Frontal cortex (tissue), 4 donors: ENCODE results near the gene CAV1. TPM values are rescaled to one million over a fixed set of nuclear protein-coding genes. Genes with fewer than 3 reads are reported as not detected.
"Not testable (repeated sequence)": the region's sequence is repeated elsewhere in the genome, so short reads cannot be mapped to it uniquely, and the experiment has no call there.

Source experiments
- DNase-seq, 2 donors: peaks; one replicate each; pipeline ENCODE4 v3.0.0; 2012; ENCODE audit warnings: low spot score in 2 of 2
- FAIRE-seq: peaks from 2 replicates; lab custom pipeline; 2012; peaks lifted over from hg19 to GRCh38; lab: Jason Lieb, UNC
- total RNA-seq: library from RNA; depleted of rRNA; stranded (reverse); fragments of >200 nt; gene quantifications from one replicate; pipeline ENCODE4 v1.2.3, GENCODE V29; 2014
- donor health status: control.
- donor health status: control.
- donor health status: control.

The CAV1 gene
- total RNA-seq = 17.5 TPM

- DNase-seq (peak; percentile 60), FAIRE-seq (no peak)
Observed at GRCh38 chr7:116524609-116525297, at the start of gene CAV1. Gene CAV1, plus strand, starts transcription at chr7:116525036. Its CDS starts 27 bp downstream, at chr7:116525063.

DNA sequence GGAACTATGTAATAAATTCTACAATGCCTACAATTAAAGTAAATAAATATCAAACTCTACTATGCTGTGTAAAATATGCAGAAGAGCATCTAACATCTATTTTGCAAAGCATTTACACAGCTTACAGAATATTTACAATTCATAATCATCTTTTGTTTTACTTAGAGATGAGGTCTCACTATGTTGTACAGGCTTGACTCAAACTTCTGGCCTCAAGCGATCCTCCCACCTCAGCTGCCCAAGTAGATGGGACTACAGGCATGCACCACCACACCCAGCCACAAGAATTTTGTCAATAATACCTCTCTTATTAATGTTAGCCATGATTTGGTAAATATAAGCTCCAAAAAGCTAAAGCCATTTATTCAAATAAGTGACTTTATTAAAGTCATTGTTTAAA lies 47.2 kb upstream of the CAV1 start:
- FAIRE-seq (no peak), DNase-seq (no peak)

GRCh38 chr7:116478834-116479233 lies 46.0 kb upstream of the CAV1 start:
- DNase-seq (no peak), FAIRE-seq (no peak)

DNA sequence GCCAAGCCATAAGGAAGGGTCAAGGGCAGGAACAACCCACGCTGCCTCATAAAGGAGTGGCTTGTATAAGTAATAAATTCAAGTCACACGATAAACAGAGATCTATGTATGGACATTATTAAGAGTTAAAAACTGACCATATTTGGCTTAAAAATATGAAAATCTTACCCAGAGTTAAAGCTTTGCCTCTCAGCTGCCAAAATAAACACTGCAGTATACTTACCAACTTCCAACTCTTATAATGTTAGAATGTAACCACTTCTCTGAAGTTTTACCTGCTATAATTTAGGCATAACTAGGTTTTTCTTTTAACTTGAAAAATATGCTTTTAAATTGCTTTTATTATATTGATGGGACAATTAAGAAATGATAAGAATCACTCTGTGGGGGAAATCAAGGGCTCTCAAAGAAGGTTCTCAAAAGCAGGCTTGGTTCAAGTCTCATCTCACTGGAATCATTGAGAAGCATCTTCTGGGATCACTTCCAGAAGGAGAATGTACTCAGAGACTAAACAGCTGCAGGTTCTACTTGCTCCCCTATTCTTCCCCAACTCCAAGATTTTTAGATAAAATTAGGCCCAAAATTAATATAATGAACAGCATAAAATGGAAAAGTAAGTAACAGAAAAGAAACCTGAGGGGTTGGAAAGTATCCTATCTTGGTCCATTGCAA lies 41.4 kb upstream of the CAV1 start:
- FAIRE-seq (no peak), DNase-seq (no peak)

- DNase-seq, FAIRE-seq: not testable (repeated sequence)
Observed at GRCh38 chr7:116484389-116484788, 40.4 kb upstream of the CAV1 start.

GRCh38 chr7:116487907-116488521 lies 36.8 kb upstream of the CAV1 start:
- FAIRE-seq (no peak), DNase-seq (no peak)

DNA sequence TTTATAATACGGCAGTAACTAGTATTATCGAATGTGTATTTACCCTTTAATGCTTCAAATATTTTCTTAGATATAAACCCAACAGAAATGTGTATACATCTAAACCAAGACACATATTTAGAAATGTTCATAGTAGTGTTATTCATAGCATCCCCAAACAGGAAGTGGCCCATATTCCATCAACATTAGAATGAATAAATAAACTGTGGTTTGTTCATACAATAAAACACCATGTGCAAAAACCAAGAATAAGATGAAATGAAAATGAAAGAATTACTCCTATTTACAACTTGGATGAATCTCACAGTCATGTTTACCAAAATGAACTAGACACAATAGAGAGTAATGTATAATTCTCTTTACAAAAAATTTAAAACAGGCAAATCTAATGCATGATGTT lies 34.5 kb upstream of the CAV1 start:
- DNase-seq = no peak
- FAIRE-seq = no peak

GRCh38 chr7:116491887-116492653 lies 32.8 kb upstream of the CAV1 start:
- DNase-seq = no peak
- FAIRE-seq = no peak

DNA sequence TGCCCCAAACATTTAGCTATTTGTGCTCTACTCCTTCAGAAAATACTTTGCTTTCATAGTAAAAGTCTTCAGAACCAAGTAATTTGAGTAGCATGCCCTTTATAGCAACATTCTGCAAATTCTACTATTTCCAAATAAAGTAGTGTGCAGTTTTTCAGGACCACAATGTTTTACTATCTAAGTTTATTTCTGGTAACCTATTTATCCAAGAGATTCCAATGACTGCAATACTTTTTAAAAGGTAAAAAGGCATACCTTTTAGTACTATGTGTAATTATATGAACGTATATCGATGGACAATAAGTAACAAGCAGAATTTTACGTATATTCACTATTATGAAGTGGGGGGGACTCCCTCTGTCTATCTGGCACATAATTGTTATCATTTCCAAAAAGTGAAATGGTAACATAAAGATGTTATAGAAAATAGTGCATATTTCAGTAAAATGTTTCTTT lies 32.2 kb upstream of the CAV1 start:
- FAIRE-seq (no peak), DNase-seq (no peak)

GRCh38 chr7:116493449-116493848 lies 31.4 kb upstream of the CAV1 start:
- FAIRE-seq = no peak

DNA sequence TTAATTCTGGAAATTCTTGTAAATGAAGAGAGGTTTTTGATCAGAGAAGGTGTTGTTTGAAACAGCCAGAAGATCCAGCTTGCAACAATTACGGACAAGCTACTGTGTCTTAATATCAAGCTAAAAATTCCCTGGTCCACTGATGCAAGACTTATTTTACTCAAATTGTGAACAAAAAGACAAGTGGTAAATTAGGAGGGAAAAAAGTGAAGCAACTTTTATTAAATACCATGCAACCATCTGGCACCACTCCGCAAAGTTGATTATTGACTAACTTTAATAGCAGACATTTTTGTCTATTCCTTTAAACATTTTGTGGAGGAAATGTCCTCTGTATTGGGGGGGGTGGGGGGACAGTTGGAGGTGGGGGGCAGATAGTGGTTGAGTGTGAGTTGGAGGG lies 30.4 kb upstream of the CAV1 start:
- DNase-seq (no peak), FAIRE-seq (no peak)

More at GRCh38 chr7:116493449-116493848, 31.4 kb upstream of the CAV1 start:
- no peak for DNase-seq

- DNase-seq (no peak), FAIRE-seq (no peak)
Observed at GRCh38 chr7:116495736-116496135, 29.1 kb upstream of the CAV1 start.

DNA sequence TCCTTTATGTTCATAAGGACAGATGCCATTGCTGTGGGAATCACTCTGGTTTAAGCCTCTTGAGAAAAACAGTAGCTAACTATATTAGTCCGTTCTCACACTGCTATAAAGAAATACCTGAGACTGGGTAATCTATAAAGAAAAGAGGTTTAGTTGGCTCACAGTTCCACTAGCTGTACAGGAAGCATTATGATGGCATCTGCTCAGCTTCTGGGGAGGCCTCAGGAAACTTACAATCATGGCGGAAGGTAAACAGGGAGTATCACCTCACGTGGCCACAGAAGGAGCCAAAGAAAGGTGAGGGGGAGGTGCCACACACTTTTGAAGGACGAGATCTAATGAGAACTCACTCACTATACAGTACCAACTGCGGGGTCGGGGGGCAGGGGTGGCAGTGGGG lies 28.2 kb upstream of the CAV1 start:
- no peak for DNase-seq
- no peak for FAIRE-seq

DNA sequence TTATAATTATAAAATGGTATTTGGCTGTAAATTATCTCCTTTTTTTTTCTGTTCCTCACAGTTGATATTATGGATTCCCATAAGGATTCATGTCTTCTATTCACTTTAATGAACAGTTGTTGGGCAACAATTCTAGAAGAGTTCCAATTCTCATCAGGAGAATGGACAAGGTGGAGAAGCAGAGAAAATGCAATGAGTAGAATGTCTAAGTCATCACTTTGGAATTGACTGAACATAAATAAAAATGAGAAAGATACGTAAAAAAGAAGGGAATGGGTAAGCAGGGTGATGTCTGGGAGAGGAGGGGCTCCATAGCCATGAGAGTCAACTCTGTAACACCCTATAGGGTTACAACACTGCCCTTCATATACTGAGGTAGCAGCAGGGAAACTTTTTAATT lies 27.1 kb upstream of the CAV1 start:
- no peak for FAIRE-seq
- no peak for DNase-seq

- FAIRE-seq = no peak
- DNase-seq = peak; percentile 54 to 55
Observed at GRCh38 chr7:116499168-116500077, 25.4 kb upstream of the CAV1 start, which contains the start of gene CAV2. Gene CAV2, plus strand, starts transcription at chr7:116499738. Its CDS starts 44 bp downstream, at chr7:116499782.

GRCh38 chr7:116500078-116500853 lies 24.6 kb upstream of the CAV1 start:
- no peak for FAIRE-seq
- no peak for DNase-seq

- no peak for FAIRE-seq
- DNase-seq = no peak
Observed at GRCh38 chr7:116501425-116502167, 23.2 kb upstream of the CAV1 start.
